Panc1 (cell line): ENCODE measurements around the gene APOBEC2.

Experiments used
- CTCF ChIP-seq: fragments of 450-650 bp; IDR thresholded peaks from 2 replicates; pipeline ENCODE4 v1.5.1; 2017; ENCODE audit warnings: mild to moderate bottlenecking
- POLR2AphosphoS5 ChIP-seq: IDR thresholded peaks from 2 replicates; pipeline ENCODE4 v1.6.1; 2012; ENCODE audit warnings: mild to moderate bottlenecking, low read depth, low read length, moderate library complexity
- REST ChIP-seq, 2 experiments: IDR thresholded peaks; 2 replicates each; pipeline ENCODE4 v1.6.1; 2011 to 2012; ENCODE audit warnings: low read depth in 2 of 2, control low read depth in 1 of 2, low read length in 1 of 2, mild to moderate bottlenecking in 1 of 2, moderate library complexity in 1 of 2; ENCODE audit not compliant: insufficient read depth in 1 of 2

DNA sequence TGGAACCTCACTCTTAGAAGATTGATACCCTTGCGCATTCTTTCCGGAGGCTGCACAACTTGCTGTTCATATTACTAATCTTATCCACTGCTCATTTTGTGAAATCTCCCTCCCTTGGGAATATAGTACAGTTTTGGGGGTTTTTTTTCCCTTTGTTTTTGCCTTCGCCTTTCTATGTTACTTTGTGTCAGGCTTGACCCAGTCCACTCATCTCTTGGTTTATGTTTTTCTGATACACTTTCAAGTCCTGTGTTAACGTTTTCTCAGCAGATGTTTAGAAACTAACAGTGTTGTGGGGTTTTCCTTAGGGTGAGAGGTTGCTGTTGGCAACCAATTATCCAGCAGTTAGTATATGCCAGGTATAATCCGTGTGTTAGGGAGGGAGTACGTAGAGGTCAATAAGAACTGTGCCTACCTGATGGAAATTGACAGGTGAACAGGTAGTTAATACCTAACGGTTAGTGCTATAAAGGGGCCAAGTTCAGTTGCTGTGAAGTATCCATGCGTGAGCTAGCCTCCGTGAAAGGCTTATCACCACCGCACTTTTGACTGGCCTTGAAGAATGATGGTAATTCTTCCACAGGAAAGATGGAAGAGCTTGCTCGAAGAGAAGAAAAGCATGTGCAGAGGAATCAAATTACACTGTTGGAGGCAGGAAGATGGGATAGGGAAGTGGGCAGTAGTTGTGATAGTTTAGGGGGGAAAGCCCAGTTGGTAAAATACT, 21.1 kb downstream of the APOBEC2 start:
- TF ChIP-seq CTCF (no peak), REST (IDR thresholded peaks at IDR 0.05; ENCODE audit: insufficient read depth in 1 of 2, low read depth in 2 of 2, low read length in 1 of 2) (no peak), POLR2AphosphoS5 (no peak)
